ENCODE results near the gene ALPK1. TPM values are rescaled to one million over a fixed set of nuclear protein-coding genes. Genes with fewer than 3 reads are reported as not detected.
A peak's percentile ranks its signal among the peaks of the same experiment; 100 is the strongest.
"Not testable (repeated sequence)": the region's sequence is repeated elsewhere in the genome, so short reads cannot be mapped to it uniquely, and the experiment has no call there.

The ALPK1 gene
- total RNA-seq, 2 donors from 2014 or later: 15.7 to 55.3 TPM

DNA sequence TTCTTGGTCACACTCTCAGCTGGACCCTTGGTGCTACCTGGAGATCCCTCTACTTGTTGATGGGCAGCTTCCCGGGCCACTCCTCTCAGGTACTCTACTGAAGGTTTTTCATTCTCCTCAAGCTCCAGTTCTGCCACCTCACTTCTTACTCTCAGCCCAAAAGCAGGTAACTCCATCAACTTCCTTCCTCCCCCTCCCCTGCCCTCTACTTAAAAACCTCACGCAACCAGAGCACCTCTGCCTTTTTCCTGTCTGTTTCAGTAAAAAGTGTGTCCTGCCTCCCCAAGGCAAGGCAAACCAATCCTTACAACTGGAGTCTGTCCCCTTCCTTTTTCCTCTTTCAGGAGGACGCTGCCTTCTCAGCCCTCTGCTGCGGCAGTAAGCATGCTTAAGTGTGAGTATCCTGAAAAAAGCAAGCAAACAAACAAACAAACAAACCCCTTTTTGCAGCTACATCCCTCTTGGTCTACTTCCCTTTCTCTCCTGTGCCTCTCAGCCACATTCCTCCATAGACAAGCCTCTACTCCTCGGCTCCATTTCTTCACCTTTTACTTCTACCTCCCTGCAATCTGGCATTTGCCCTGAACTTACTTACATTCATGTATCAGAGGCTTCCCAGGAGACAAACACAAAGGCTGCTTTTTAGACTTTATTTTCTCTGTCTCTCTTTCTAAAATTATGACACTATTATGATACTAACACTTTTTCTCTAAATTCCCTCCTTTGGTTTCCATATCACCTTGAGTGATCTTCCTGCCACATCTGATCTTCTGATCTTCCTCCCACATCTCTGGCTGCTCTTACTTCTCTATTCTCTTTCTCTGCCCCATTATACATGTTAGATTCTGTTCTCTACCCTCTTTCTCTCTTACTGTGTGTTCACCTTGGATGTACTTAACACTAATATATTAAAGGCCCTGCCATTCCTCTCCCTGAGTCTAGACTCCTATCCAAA is 5.4 kb downstream of the ALPK1 start:
- H3K27me3 Mint-ChIP-seq: no peaks in the 10 kb centered on the region
- H3K27ac Mint-ChIP-seq: no peak overlapping the region
- no peak overlapping the region for H3K4me3 Mint-ChIP-seq
- H3K36me3 Mint-ChIP-seq (ENCODE audit: low read depth): no peaks in the 10 kb centered on the region
- ATAC-seq (replicated peaks): peak; percentile 91
- peaks cover 8% of the 10 kb centered on the region for H3K4me1 Mint-ChIP-seq
- H3K9me3 Mint-ChIP-seq: no peaks in the 10 kb centered on the region

DNA sequence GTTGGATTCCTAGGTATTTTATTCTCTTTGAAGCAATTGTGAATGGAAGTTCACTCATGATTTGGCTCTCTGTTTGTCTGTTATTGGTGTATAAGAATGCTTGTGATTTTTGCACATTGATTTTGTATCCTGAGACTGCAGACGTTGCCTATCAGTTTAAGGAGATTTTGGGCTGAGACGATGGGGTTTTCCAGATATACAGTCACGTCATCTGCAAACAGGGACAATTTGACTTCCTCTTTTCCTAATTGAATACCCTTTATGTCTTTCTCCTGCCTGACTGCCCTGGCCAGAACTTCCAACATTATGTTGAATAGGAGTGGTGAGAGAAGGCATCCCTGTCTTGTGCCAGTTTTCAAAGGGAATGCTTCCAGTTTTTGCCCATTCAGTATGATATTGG is 8.3 kb downstream of the ALPK1 start:
- H3K9me3 Mint-ChIP-seq; H3K4me3 Mint-ChIP-seq; H3K27me3 Mint-ChIP-seq; H3K4me1 Mint-ChIP-seq; ATAC-seq (replicated peaks); H3K27ac Mint-ChIP-seq; H3K36me3 Mint-ChIP-seq (ENCODE audit: low read depth): not testable (repeated sequence)

DNA sequence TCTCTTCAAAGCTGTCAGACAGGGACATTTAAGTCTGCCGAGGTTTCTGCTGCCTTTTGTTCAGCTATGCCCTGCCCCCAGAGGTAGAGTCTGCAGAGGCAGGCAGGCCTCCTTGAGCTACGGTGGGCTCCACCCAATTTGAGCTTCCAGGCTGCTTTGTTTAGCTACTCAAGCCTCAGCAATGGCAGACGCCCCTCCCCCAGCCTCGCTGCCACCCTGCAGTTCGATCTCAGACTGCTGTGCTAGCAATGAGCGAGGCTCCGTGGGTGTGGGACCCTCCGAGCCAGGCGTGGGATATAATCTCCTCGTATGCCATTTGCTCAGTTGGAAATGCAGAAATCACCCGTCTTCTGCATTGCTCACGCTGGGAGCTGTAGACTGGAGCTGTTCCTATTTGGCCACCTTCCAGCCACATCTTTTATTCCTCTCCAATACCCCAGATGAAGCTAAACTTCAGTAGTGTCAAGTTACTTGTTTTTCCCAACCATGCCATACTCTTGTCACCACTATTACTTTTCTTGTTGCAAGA is 12.2 kb downstream of the ALPK1 start:
- H3K9me3 Mint-ChIP-seq; H3K27me3 Mint-ChIP-seq; H3K27ac Mint-ChIP-seq; H3K4me3 Mint-ChIP-seq; H3K4me1 Mint-ChIP-seq; ATAC-seq (replicated peaks); H3K36me3 Mint-ChIP-seq (ENCODE audit: low read depth): not testable (repeated sequence)

DNA sequence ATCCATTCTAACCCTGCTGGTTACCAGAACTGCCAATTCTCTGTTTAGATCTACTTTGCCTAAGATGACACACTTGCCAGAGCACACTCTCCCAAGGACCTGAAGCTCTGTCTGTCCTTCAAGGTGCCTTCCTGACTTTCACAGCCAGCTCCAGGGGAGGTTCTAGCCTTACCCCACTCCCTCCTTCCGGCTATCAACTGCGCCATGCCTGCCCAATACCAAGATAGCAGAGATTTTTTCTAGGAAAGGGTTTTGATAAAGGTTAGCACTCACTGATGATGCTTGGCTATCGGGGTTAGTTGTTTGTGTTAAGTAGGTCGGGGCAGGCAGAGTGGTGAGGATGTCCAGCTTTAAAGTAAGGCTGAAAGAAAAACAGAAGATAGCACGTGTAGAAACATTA is 14.3 kb downstream of the ALPK1 start:
- Mint-ChIP-seq H3K4me3 (peak overlapping the region; percentile 6), H3K27me3 (no peaks in the 10 kb centered on the region), H3K4me1 (peaks cover 7% of the 10 kb centered on the region), H3K36me3 (ENCODE audit: low read depth) (peaks cover 5% of the 10 kb centered on the region), H3K27ac (peak overlapping the region; percentile 36), H3K9me3 (no peaks in the 10 kb centered on the region)
- ATAC-seq (replicated peaks): no peak

DNA sequence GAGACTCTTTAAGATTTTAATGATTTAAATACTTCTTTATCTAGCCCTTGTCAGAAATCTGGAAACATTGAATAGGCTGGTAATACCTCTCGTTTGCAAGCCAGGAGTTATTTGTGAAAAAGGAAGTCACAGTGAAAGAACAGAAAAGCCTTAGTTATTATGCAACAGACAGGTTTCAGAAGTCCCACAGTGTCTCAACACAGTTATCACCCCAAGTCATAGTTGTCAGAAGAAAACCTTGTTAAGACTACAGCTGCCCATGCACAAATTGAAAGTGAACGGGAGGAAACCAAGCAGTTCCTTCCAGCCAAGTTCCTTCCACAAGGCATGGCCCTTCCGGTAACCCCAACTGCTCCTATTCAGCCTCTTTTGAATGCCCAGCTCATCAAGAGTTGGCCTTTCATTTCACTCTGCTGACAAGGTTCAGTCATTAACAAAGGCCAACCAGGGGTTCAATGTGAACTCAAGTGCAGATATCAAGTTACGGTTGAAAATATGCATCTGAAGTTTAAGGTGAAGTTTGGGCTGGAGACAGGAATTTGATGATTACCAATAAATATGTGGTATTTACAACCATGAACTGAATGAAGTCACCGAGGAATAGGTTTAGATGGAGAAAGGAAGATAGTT is 15.6 kb downstream of the ALPK1 start:
- Mint-ChIP-seq H3K4me3 (no peak overlapping the region), H3K27me3 (no peaks in the 10 kb centered on the region), H3K27ac (no peak overlapping the region), H3K9me3 (no peaks in the 10 kb centered on the region), H3K36me3 (ENCODE audit: low read depth) (peaks cover 15% of the 10 kb centered on the region), H3K4me1 (peaks cover 7% of the 10 kb centered on the region)
- peak; percentile 29 for ATAC-seq (replicated peaks)

DNA sequence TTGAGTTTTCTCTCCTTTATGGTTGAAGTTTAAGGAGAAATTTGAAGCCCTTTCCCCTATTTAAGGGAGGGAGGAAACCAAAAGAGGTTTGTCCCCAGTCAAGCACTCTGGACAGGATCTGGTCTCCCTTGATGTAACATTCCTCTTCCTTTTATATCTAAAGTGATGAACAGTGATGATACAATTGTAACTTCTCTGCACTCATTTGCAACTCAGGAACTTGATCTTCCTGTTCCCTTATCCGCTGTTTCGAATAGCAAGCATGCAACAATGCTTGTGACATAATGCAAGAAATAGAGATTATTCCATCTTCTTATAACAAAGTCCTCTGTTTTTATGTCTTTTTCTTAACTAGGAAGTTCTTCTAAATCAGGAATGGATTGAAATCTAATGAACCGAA is 18.3 kb downstream of the ALPK1 start:
- peaks cover 17% of the 10 kb centered on the region for H3K4me1 Mint-ChIP-seq
- no peak overlapping the region for H3K27ac Mint-ChIP-seq
- ATAC-seq (replicated peaks): no peak
- no peaks in the 10 kb centered on the region for H3K9me3 Mint-ChIP-seq
- peaks cover 15% of the 10 kb centered on the region for H3K36me3 Mint-ChIP-seq (ENCODE audit: low read depth)
- no peak overlapping the region for H3K4me3 Mint-ChIP-seq
- no peaks in the 10 kb centered on the region for H3K27me3 Mint-ChIP-seq

DNA sequence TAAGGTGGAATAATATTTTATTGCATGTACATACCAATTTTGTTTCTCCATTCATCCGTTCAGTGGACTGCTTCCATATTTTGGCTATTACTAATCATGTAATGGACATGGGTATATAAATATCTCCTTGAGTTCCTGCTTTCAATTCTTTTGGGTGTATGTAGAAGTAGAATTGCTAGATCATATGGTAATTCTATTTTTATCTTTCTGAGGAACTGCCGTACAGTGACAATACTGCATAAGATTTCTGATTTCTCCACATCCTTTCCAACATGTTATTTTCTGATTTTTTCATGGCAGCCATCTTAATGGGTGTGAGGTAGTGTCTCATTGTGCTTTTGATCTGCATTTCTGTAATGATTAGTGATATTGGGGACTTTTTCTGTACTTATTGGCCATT is 19.2 kb downstream of the ALPK1 start:
- no peak for ATAC-seq (replicated peaks)
- Mint-ChIP-seq H3K27me3 (no peaks in the 10 kb centered on the region), H3K9me3 (no peaks in the 10 kb centered on the region), H3K4me1 (peaks cover 17% of the 10 kb centered on the region), H3K27ac (no peak overlapping the region), H3K36me3 (ENCODE audit: low read depth) (peaks cover 15% of the 10 kb centered on the region), H3K4me3 (no peak overlapping the region)

DNA sequence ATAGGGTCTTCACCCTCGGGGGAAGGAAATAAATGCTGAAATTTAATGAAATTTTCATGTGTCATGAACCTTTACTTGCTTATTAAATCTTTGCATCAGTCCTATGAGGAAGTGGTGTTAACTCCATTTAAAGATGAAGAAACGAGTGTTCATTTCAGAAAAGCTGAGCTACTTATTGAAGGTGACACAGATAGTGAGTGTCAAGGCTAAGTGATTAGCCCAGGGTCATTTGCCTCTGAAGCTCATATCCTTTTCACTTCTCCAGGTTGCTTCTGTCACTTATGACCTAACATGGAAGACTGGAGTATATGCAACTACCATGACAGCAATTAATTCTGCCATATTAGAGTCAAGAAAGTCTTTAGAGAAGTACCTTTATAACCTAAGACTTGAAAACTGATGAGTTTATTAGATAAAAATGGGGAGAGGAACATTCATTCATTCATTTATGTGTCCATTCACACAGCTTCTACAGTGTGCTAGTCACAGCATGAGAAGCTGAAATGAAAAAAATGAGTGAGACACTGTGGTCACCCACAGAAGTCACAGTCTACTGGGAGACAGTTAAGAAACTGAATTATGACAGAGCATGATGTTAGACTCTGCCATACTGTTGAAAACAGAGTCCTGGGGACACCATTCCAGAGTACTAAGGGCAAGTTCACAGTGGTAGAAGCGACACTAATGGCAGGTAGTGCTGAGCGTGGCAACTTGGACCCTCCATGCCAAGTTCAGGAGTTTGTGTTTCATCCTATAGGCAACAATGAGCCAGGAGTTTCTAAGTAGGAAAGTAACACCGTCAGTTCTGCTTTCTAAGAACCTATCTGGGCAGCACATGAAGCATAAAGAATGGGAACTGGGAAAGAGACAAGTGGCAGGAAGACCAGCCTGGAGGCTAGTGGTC is 21.3 kb downstream of the ALPK1 start:
- Mint-ChIP-seq H3K4me1 (peaks cover 20% of the 10 kb centered on the region), H3K9me3 (no peaks in the 10 kb centered on the region), H3K27ac (peak overlapping the region; percentile 21), H3K27me3 (no peaks in the 10 kb centered on the region), H3K4me3 (peak overlapping the region; percentile 6), H3K36me3 (ENCODE audit: low read depth) (peaks cover 15% of the 10 kb centered on the region)
- ATAC-seq (replicated peaks): peak; percentile 99

DNA sequence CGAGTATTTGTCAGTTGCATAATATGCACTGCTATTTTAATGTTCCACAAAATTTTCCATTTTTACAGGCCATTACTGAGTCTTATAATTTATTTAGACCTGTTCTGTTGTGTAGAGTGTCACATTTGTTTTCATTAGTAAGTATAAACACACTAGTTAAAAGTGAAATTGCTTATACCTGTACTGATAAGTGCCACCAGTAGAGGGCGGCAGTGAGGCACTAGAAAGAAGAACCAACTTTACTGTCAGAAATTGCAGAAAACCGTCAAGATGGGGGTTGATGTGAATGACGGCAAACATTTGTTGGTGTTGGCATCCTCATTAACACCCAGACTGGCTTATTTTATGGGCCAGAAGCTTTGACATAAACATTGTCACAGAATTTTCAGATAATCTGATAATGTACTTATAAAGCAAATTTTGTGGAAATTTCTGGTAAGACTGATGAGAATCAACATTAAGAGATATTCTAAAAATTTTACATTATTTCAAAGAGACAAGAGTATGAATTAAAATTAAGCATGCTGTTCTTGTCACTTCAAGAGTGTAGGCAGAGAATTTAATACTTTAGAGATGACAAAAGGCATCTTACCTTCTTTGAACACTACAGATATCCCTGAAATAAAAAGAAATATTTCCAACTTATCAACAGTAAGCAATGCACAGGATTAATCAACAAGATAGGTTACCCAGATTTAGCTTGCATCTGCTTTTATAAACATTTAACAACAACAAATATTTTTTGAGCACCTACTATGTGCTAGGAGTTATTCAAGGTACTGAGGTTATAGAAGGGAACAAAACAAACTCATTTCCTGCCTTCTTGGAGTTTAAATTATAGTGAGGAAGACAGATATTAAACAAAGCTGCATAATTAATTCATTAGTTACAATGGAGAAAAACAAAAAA is 24.9 kb downstream of the ALPK1 start:
- H3K9me3 Mint-ChIP-seq: no peaks in the 10 kb centered on the region
- no peak overlapping the region for H3K27ac Mint-ChIP-seq
- ATAC-seq (replicated peaks): peak; percentile 37
- H3K4me1 Mint-ChIP-seq: peaks cover 20% of the 10 kb centered on the region
- H3K4me3 Mint-ChIP-seq: peak overlapping the region; percentile 46
- H3K36me3 Mint-ChIP-seq (ENCODE audit: low read depth): peaks cover 29% of the 10 kb centered on the region
- no peaks in the 10 kb centered on the region for H3K27me3 Mint-ChIP-seq

DNA sequence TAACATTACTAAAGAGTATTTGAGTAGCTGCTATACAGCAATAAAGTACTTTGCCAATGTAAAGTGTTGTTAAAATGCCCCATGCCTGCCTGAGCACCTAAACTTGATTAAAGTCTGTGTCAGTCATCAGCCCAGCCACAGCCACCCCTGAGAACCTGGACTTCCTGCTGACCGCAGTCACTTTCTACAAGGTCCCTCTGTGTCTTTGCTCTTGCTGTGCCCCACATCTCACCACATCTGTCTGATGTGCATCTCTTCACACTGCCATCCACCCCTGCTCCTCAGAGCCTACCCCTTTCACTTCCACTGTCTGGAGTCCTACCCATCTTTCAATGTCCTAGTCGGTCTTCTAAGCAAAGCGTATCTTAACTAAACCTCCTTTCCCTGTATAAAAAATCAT is 25.7 kb downstream of the ALPK1 start:
- no peaks in the 10 kb centered on the region for H3K27me3 Mint-ChIP-seq
- H3K9me3 Mint-ChIP-seq: no peaks in the 10 kb centered on the region
- ATAC-seq (replicated peaks): no peak
- H3K27ac Mint-ChIP-seq: peak overlapping the region; percentile 60
- peaks cover 20% of the 10 kb centered on the region for H3K4me1 Mint-ChIP-seq
- H3K36me3 Mint-ChIP-seq (ENCODE audit: low read depth): peaks cover 24% of the 10 kb centered on the region
- H3K4me3 Mint-ChIP-seq: no peak overlapping the region

DNA sequence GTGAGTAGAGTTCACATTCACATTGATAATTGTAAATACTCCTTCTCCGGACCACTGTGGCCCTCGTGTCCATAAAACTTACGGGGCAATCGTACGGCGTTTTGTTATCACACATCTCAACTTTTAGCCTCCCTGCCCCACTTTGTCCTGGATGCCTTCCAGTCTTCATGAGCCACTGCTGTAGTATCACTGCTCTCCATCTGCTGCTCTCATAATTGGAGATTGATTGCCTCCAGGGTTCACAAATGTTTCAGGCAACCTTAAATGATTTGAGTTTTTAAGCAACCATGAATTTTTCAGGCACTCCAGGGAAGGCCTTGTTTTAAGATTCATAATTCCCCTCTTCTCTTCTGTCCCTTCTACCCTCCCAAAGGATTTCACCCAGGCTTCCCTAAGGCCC is 28.4 kb downstream of the ALPK1 start:
- ATAC-seq (replicated peaks): no peak
- Mint-ChIP-seq H3K9me3 (no peaks in the 10 kb centered on the region), H3K4me1 (peaks cover 10% of the 10 kb centered on the region), H3K36me3 (ENCODE audit: low read depth) (peaks cover 24% of the 10 kb centered on the region), H3K27ac (no peak overlapping the region), H3K27me3 (no peaks in the 10 kb centered on the region), H3K4me3 (no peak overlapping the region)

DNA sequence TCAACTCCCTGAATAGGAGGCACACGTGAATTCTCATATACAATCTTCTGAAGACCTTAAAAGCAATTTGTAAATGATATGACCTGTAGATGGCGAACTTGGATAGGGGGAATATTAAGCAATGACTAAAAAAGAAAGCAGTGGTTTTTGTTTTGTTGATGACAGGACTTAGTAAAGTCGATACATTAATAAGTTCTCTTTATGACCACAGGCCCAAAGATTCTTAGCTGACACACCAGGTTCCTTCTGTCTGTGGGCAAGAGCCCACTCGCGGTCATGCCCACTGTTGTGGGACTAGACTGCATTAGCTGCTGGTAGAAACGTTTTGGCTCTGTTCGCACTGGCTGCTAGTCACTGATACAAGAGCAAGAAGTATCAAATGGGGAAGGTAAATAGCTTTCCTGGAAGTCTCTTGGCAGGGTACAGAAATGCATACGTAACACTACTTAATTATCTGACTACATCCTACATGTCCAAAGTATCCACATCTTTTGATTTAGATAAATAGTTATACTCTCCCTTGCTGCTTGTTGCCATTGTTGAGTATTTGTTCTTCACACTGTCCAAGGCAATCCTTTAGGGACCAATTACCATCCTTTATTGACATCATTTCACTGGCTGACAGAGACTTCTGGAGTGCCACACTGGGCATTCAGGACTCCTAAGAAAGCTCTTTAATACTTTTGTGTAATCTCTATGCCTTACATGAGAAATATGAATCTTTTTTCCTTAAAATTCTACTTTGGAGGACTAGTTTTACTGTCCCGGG is 31.0 kb downstream of the ALPK1 start:
- Mint-ChIP-seq H3K9me3 (no peaks in the 10 kb centered on the region), H3K4me1 (peaks cover under 1% of the 10 kb centered on the region), H3K36me3 (ENCODE audit: low read depth) (peaks cover 24% of the 10 kb centered on the region), H3K27me3 (no peaks in the 10 kb centered on the region), H3K27ac (no peak overlapping the region), H3K4me3 (no peak overlapping the region)
- ATAC-seq (replicated peaks): peak; percentile 81

DNA sequence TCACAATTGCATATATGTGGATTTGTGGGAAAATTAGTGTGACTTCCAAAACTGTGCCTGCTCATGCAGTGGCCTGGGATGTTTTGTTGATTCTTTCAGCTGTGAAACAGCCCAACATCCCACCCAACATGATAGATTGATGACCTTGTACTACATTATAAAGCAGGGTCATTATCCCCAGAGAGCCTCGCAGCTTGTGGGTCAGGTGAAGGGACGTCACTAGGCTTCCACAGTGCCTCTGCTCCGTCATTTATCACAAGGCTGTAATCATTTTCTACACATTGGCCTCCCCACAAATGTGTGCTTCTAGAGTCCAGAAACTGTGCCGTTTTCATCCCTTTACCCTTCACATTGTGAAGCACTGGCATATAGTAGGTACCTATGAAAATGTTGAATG is 31.6 kb downstream of the ALPK1 start:
- Mint-ChIP-seq H3K27me3 (no peaks in the 10 kb centered on the region), H3K4me3 (no peak overlapping the region), H3K9me3 (no peaks in the 10 kb centered on the region), H3K36me3 (ENCODE audit: low read depth) (peaks cover 24% of the 10 kb centered on the region), H3K27ac (no peak overlapping the region), H3K4me1 (no peaks in the 10 kb centered on the region)
- no peak for ATAC-seq (replicated peaks)

Measured in activated T-helper 17 cell treated with anti-CD3 and anti-CD28 coated beads, Interleukin-2, amount 50 U/mL, for 72 hours (primary cell).